Renal pelvis (tissue), 12 donors: Measurements from ENCODE around the gene FAM236C. TPM values are rescaled to one million over a fixed set of nuclear protein-coding genes. Genes with fewer than 3 reads are reported as not detected.
"Not testable (repeated sequence)": the region's sequence is repeated elsewhere in the genome, so short reads cannot be mapped to it uniquely, and the experiment has no call there.

Experiments
- DNase-seq: peaks from one replicate; pipeline ENCODE4 v3.0.0-alpha.2; 2013
- long read RNA-seq, 16 experiments: transcript quantifications; one replicate each; lab custom pipeline, GENCODE V29; 2026
- polyA plus RNA-seq, 3 donors: library from polyadenylated mRNA; unstranded; fragments of 120-200 nt; gene quantifications; one replicate each; pipeline ENCODE4 v1.2.1, GENCODE V29; 2013; ENCODE audit not compliant: insufficient read length in 3 of 3

The FAM236C gene
- not detected for polyA plus RNA-seq
- long read RNA-seq, donor 1 = 0 reads
- long read RNA-seq, donor 2 = 0 reads
- long read RNA-seq, donor 3 = 0 reads
- long read RNA-seq, donor 4 = 0 reads
- long read RNA-seq, donor 5 = 0 reads
- long read RNA-seq, donor 6 = 0 reads
- long read RNA-seq, donor 7 = 0 reads
- long read RNA-seq, donor 8 = 0 reads
- long read RNA-seq, donor 9 = 0 reads
- long read RNA-seq, donor 10 = 0 reads
- long read RNA-seq, donor 11 = 0 reads
- long read RNA-seq, donor 12 = 0 reads
- long read RNA-seq, donor 13 = 0 reads
- long read RNA-seq, donor 14 = 0 reads
- long read RNA-seq, donor 15 = 0 reads
- long read RNA-seq, donor 16 = 0 reads

GRCh38 chrX:72912315-72912714 lies at the start of gene FAM236C:
TSS of gene FAM236C (plus strand) at chrX:72912615. CDS start at chrX:72912715, 100 bp downstream.
- DNase-seq = not testable (repeated sequence)

- DNase-seq = not testable (repeated sequence)
Measured at GRCh38 chrX:72882898-72883297, 29.5 kb upstream of the FAM236C start.

- DNase-seq = not testable (repeated sequence)
Measured at GRCh38 chrX:72889740-72890139, 22.7 kb upstream of the FAM236C start.

- not testable (repeated sequence) for DNase-seq
Measured at GRCh38 chrX:72916096-72916495, 3.7 kb downstream of the FAM236C start.

GRCh38 chrX:72932283-72932682 lies 19.9 kb downstream of the FAM236C start:
- DNase-seq = not testable (repeated sequence)

GRCh38 chrX:72936455-72936854 lies 24.0 kb downstream of the FAM236C start:
- DNase-seq = not testable (repeated sequence)

- DNase-seq = not testable (repeated sequence)
Measured at GRCh38 chrX:72936882-72937455, 24.6 kb downstream of the FAM236C start.

- not testable (repeated sequence) for DNase-seq
Measured at GRCh38 chrX:72937906-72938305, 25.5 kb downstream of the FAM236C start, which contains the start of gene FAM236A. TSS of gene FAM236A (plus strand) at chrX:72938206. CDS start at chrX:72938263, 57 bp downstream.

GRCh38 chrX:72942272-72942671 lies 29.9 kb downstream of the FAM236C start:
- not testable (repeated sequence) for DNase-seq

- DNase-seq = not testable (repeated sequence)
Measured at GRCh38 chrX:72943035-72943818, 30.8 kb downstream of the FAM236C start.

GRCh38 chrX:72943819-72944169 lies 31.4 kb downstream of the FAM236C start, which contains the start of gene DMRTC1:
TSS of gene DMRTC1 (minus strand) at chrX:72943837. CDS start at chrX:72875694, 68,143 bp downstream.
- DNase-seq = not testable (repeated sequence)

GRCh38 chrX:72959971-72960370 lies 47.6 kb downstream of the FAM236C start:
- not testable (repeated sequence) for DNase-seq

Other genes with a start within 250 kb of the FAM236C start
- gene PHKA1, start 198.3 kb upstream of the FAM236C start, polyA plus RNA-seq = 1 to 10 TPM; 5.1 to 5.8 (median 5.3) TPM
- gene DMRTC1B, start 135.7 kb upstream of the FAM236C start, polyA plus RNA-seq = 1 to 10 TPM; 4.1 to 5.8 (median 4.2) TPM
- not detected for gene FAM236B, start 130.0 kb upstream of the FAM236C start, polyA plus RNA-seq
- gene FAM236D, start 104.4 kb upstream of the FAM236C start, polyA plus RNA-seq = not detected
- under 1 TPM in 2 of 3 donors, not detected in 1; 0.19 to 0.75 TPM for gene FAM236A, start 25.6 kb downstream of the FAM236C start, polyA plus RNA-seq
- gene DMRTC1, start 31.2 kb downstream of the FAM236C start, polyA plus RNA-seq = 1 to 10 TPM in 1 of 3 donors, under 1 TPM in 2; 0.36 to 1.1 (median 0.55) TPM
- gene PABPC1L2B, start 90.3 kb downstream of the FAM236C start, polyA plus RNA-seq = under 1 TPM in 1 of 3 donors, not detected in 2; 0.06 TPM
- gene PABPC1L2A, start 166.9 kb downstream of the FAM236C start, polyA plus RNA-seq = under 1 TPM in 1 of 3 donors, not detected in 2; 0.08 TPM